Activated CD8-positive, alpha-beta T cell treated with anti-CD3 and anti-CD28 coated beads for 36 hours (primary cell): ENCODE data around the gene IGDCC3. TPM values are rescaled to one million over a fixed set of nuclear protein-coding genes. Genes with fewer than 3 reads are reported as not detected.

Experiments
- ATAC-seq: fragments of 200-7000 bp; cut with Tn5 transposase; one replicate; pipeline ENCODE4 v1.10.0; 2021; ENCODE audit warnings: mild to moderate bottlenecking, moderate library complexity
- CTCF ChIA-PET: fragments of 350-600 bp; sonication (Branson Sonifier 250); formaldehyde crosslinking; loops from one replicate; lab custom pipeline; 2021; ENCODE audit warnings: antibody characterized with exemption; lab: Charles Lee
- POLR2A ChIA-PET: fragments of 350-600 bp; sonication (Branson Sonifier 250); formaldehyde crosslinking; loops from one replicate; lab custom pipeline; 2021; ENCODE audit warnings: antibody characterized with exemption; lab: Charles Lee
- DNase-seq: peaks from one replicate; pipeline ENCODE4 v3.0.0-alpha.2; 2020
- H3K27ac Mint-ChIP-seq: one replicate; pipeline ENCODE4 v1.8.0; 2021; ENCODE audit warnings: mild to moderate bottlenecking, mixed read lengths
- H3K27me3 Mint-ChIP-seq: one replicate; pipeline ENCODE4 v1.8.0; 2021; ENCODE audit warnings: mixed read lengths
- H3K36me3 Mint-ChIP-seq: one replicate; pipeline ENCODE4 v1.8.0; 2021; ENCODE audit warnings: low read depth, mixed read lengths
- H3K4me1 Mint-ChIP-seq: one replicate; pipeline ENCODE4 v1.8.0; 2021; ENCODE audit warnings: low read depth, mixed read lengths
- H3K4me3 Mint-ChIP-seq: one replicate; pipeline ENCODE4 v1.8.0; 2021; ENCODE audit warnings: mild to moderate bottlenecking, moderate library complexity, mixed read lengths
- H3K9me3 Mint-ChIP-seq: one replicate; pipeline ENCODE4 v1.8.0; 2021; ENCODE audit warnings: mixed read lengths
- CTCF ChIP-seq: fragments of 200-600 bp; IDR thresholded peaks from one replicate; pipeline ENCODE4 v1.8.0; 2022; ENCODE audit warnings: antibody characterized with exemption, mild to moderate bottlenecking
- intact Hi-C: fragments of 100-400 bp; cut with micrococcal nuclease; formaldehyde crosslinking; loops from one replicate; pipeline ENCODE4 v1.10.0; 2022
- total RNA-seq, 2 experiments: library from RNA; stranded (reverse); gene quantifications; one replicate each; pipeline ENCODE4 v1.2.3, GENCODE V29; 2021

The IGDCC3 gene
- total RNA-seq, 2 experiments from 2014 or later, result not detected

GRCh38 chr15:65423150-65423975 lies 45.6 kb upstream of the IGDCC3 start:
- ChIA-PET CTCF (no interaction called here), POLR2A (no interaction called here)
- TF ChIP-seq CTCF, result no peak
- H3K27me3 Mint-ChIP-seq, result peaks cover 55% of the 10 kb centered on the region
- no peaks in the 10 kb centered on the region for H3K9me3 Mint-ChIP-seq
- DNase-seq, result no peak
- H3K4me3 Mint-ChIP-seq, result peak overlapping the region; percentile 57
- H3K4me1 Mint-ChIP-seq, result peaks cover 14% of the 10 kb centered on the region
- no peak for ATAC-seq
- intact Hi-C loops, result no loop called here
- no peaks in the 10 kb centered on the region for H3K36me3 Mint-ChIP-seq
- no peak overlapping the region for H3K27ac Mint-ChIP-seq

GRCh38 chr15:65421360-65422215 lies 43.8 kb upstream of the IGDCC3 start:
- Mint-ChIP-seq H3K4me3 (peak overlapping the region; percentile 63), H3K27ac (no peak overlapping the region), H3K27me3 (peaks cover 61% of the 10 kb centered on the region), H3K9me3 (no peaks in the 10 kb centered on the region), H3K4me1 (peaks cover 14% of the 10 kb centered on the region), H3K36me3 (no peaks in the 10 kb centered on the region)
- DNase-seq (peak; percentile 45), ATAC-seq (peak; percentile 56)
- TF ChIP-seq CTCF, result no peak
- POLR2A ChIA-PET, result interaction anchor here (0.9 to 1.0 kb wide), 3 partner anchors 13 to 35 kb away, joined by 3 to 4 read pairs (median 4); no protein-coding TSS in a partner anchor
- CTCF ChIA-PET, result interaction anchor here (0.5 to 2.1 kb wide), 8 partner anchors 20 to 416 kb away, joined by 3 to 6 read pairs (median 3); no protein-coding TSS in a partner anchor
- intact Hi-C loops, result no loop called here

- Mint-ChIP-seq H3K4me1 (peaks cover 14% of the 10 kb centered on the region), H3K36me3 (no peaks in the 10 kb centered on the region), H3K9me3 (no peaks in the 10 kb centered on the region), H3K27ac (no peak overlapping the region), H3K27me3 (peaks cover 58% of the 10 kb centered on the region), H3K4me3 (no peak overlapping the region)
- no peak for TF ChIP-seq CTCF
- ChIA-PET POLR2A (interaction anchor here (1.0 kb wide), 2 partner anchors 21 to 36 kb away, joined by 3 to 4 read pairs; no protein-coding TSS in a partner anchor), CTCF (interaction anchor here (0.7 to 2.1 kb wide), 7 partner anchors 20 to 416 kb away, joined by 3 to 6 read pairs (median 3); no protein-coding TSS in a partner anchor)
- DNase-seq (no peak), ATAC-seq (no peak)
- intact Hi-C loops, result no loop called here
These were observed 43.2 kb upstream of the IGDCC3 start for GRCh38 chr15:65420975-65421359.

GRCh38 chr15:65418596-65418995 lies 40.8 kb upstream of the IGDCC3 start:
- H3K9me3 Mint-ChIP-seq, result no peaks in the 10 kb centered on the region
- POLR2A ChIA-PET, result no interaction called here
- no peak for DNase-seq
- no peak overlapping the region for H3K4me3 Mint-ChIP-seq
- CTCF ChIA-PET, result interaction anchor here (0.9 to 1.2 kb wide), 2 partner anchors 17 to 34 kb away, joined by 4 to 5 read pairs; no protein-coding TSS in a partner anchor
- no peak overlapping the region for H3K27ac Mint-ChIP-seq
- no peaks in the 10 kb centered on the region for H3K36me3 Mint-ChIP-seq
- no peak for ATAC-seq
- intact Hi-C loops, result no loop called here
- H3K27me3 Mint-ChIP-seq, result peaks cover 43% of the 10 kb centered on the region
- H3K4me1 Mint-ChIP-seq, result peaks cover 14% of the 10 kb centered on the region
- TF ChIP-seq CTCF, result no peak
